GM12878 (cell line): ENCODE results near the gene CHDH. TPM values are rescaled to one million over a fixed set of nuclear protein-coding genes. Genes with fewer than 3 reads are reported as not detected.

ENCODE experiments used
- ATAC-seq: fragments of 200-7000 bp; cut with Tn5 transposase; 3 replicates; pipeline ENCODE4 v1.9.1; 2020; ENCODE audit warnings: mild to moderate bottlenecking, moderate library complexity
- BruUV-seq: library from RNA; stranded (reverse); fragments of 400-500 nt; replicated peaks from 2 replicates; lab custom pipeline; 2021; lab: Mats Ljungman, UMichigan
- CTCF ChIA-PET: fragments of 300-600 bp; sonication (Branson Sonifier 250); formaldehyde crosslinking; extraction: SDS; loops from one replicate; lab custom pipeline; 2021; ENCODE audit warnings: inconsistent platforms; lab: Yijun Ruan, JAX
- POLR2A ChIA-PET: fragments of 350-600 bp; formaldehyde crosslinking; extraction: SDS; loops from one replicate; lab custom pipeline; 2021; ENCODE audit warnings: inconsistent platforms; lab: Charles Lee
- RAD21 ChIA-PET: fragments of 300-600 bp; sonication (Branson Sonifier 250); formaldehyde crosslinking; loops from one replicate; lab custom pipeline; 2023; ENCODE audit warnings: antibody characterized with exemption; ENCODE audit not compliant: unreplicated experiment; lab: Charles Lee
- SMC1A ChIA-PET: fragments of 300-600 bp; sonication (Branson Sonifier 250); formaldehyde crosslinking; loops from one replicate; lab custom pipeline; 2023; ENCODE audit not compliant: unreplicated experiment, uncharacterized antibody; lab: Charles Lee
- DNase-seq: peaks from one replicate; pipeline ENCODE4 v3.0.0-alpha.2; 2011; ENCODE audit warnings: low read depth, low spot score
- FAIRE-seq: peaks from 3 replicates; lab custom pipeline; 2011; peaks lifted over from hg19 to GRCh38; lab: Jason Lieb, UNC
- H2AFZ ChIP-seq: 2 replicates; pipeline ENCODE4 v1.6.0; 2011; ENCODE audit warnings: low read depth, low read length, control low read depth; ENCODE audit not compliant: control insufficient read depth
- H3K27ac ChIP-seq: 2 replicates; pipeline ENCODE4 v1.5.1; 2011; ENCODE audit warnings: control low read depth; ENCODE audit not compliant: control insufficient read depth, insufficient read depth
- H3K27me3 ChIP-seq, 2 experiments: replicated peaks in 1 of 2; 2 replicates each; pipeline versions ENCODE4 v1.6.0 to v1.6.1; 2011; ENCODE audit warnings: low read length in 1 of 2; ENCODE audit not compliant: control insufficient read depth in 2 of 2, insufficient read depth in 2 of 2
- H3K36me3 ChIP-seq, 2 experiments: 2 replicates each; pipeline ENCODE4 v1.5.1; 2011; ENCODE audit warnings: low read length in 1 of 2; ENCODE audit not compliant: control insufficient read depth in 2 of 2, insufficient read depth in 2 of 2
- H3K4me1 ChIP-seq: 2 replicates; pipeline ENCODE4 v1.6.1; 2011; ENCODE audit warnings: mild to moderate bottlenecking, low read length, moderate library complexity, mixed read lengths; ENCODE audit not compliant: control insufficient read depth, insufficient read depth
- H3K4me2 ChIP-seq: 2 replicates; pipeline ENCODE4 v1.6.0; 2011; ENCODE audit warnings: control low read depth; ENCODE audit not compliant: control insufficient read depth, insufficient read depth
- H3K4me3 ChIP-seq: fragments of 200-600 bp; sonication (generic); 2 replicates; pipeline ENCODE4 v1.5.1; 2016
- H3K79me2 ChIP-seq: 2 replicates; pipeline ENCODE4 v1.6.0; 2011; ENCODE audit warnings: low read length; ENCODE audit not compliant: control insufficient read depth, insufficient read depth
- H3K9ac ChIP-seq: 2 replicates; pipeline ENCODE4 v1.8.0; 2011; ENCODE audit warnings: low read length, control low read depth, mixed read lengths; ENCODE audit not compliant: control insufficient read depth, insufficient read depth
- H3K9me3 ChIP-seq: replicated peaks from 3 replicates; pipeline ENCODE4 v1.5.1; 2011; ENCODE audit warnings: mild to moderate bottlenecking, low read length; ENCODE audit not compliant: control insufficient read depth, insufficient read depth
- H4K20me1 ChIP-seq: 2 replicates; pipeline ENCODE4 v1.6.0; 2011; ENCODE audit not compliant: control insufficient read depth, insufficient read depth
- ATF7 ChIP-seq: fragments of 450-650 bp; IDR thresholded peaks from 2 replicates; pipeline ENCODE4 v1.6.1; 2016; ENCODE audit warnings: low read depth, mild to moderate bottlenecking
- FOXK2 ChIP-seq: fragments of 450-650 bp; IDR thresholded peaks from 2 replicates; pipeline ENCODE4 v1.6.1; 2017; ENCODE audit warnings: mild to moderate bottlenecking, moderate library complexity
- FOXM1 ChIP-seq: IDR thresholded peaks from 2 replicates; pipeline ENCODE4 v1.6.1; 2012; ENCODE audit warnings: low read depth, mild to moderate bottlenecking, inconsistent platforms, low read length, moderate library complexity
- HDAC6 ChIP-seq: fragments of 200-600 bp; sonication (generic); IDR thresholded peaks from one replicate; pipeline ENCODE4 v1.8.0; 2017; ENCODE audit warnings: antibody characterized with exemption; ENCODE audit not compliant: unreplicated experiment
- JUNB ChIP-seq: IDR thresholded peaks from 2 replicates; pipeline ENCODE4 v1.6.1; 2016; ENCODE audit warnings: antibody characterized with exemption, mild to moderate bottlenecking
- LARP7 ChIP-seq: fragments of 450-650 bp; IDR thresholded peaks from 2 replicates; pipeline ENCODE4 v1.6.1; 2017; ENCODE audit warnings: mild to moderate bottlenecking
- NFXL1 ChIP-seq: fragments of 450-650 bp; IDR thresholded peaks from 2 replicates; pipeline ENCODE4 v1.6.1; 2017; ENCODE audit warnings: antibody characterized with exemption, mild to moderate bottlenecking, borderline replicate concordance
- PML ChIP-seq: IDR thresholded peaks from 2 replicates; pipeline ENCODE4 v1.6.1; 2012; ENCODE audit warnings: low read length, inconsistent platforms
- SIX5 ChIP-seq: IDR thresholded peaks from 2 replicates; pipeline ENCODE4 v1.6.1; 2011; ENCODE audit warnings: mild to moderate bottlenecking, low read depth, low read length, moderate library complexity; ENCODE audit not compliant: severe bottlenecking
- SUZ12 ChIP-seq: fragments of 200-600 bp; sonication (generic); IDR thresholded peaks from one replicate; pipeline ENCODE4 v1.6.1; 2018; ENCODE audit warnings: antibody characterized with exemption, mild to moderate bottlenecking; ENCODE audit not compliant: unreplicated experiment
- TAF1 ChIP-seq: IDR thresholded peaks from 2 replicates; pipeline ENCODE4 v1.6.1; 2011; ENCODE audit warnings: mild to moderate bottlenecking, low read depth, low read length, borderline replicate concordance
- YY1 ChIP-seq: IDR thresholded peaks from 2 replicates; pipeline ENCODE4 v1.6.1; 2011; ENCODE audit warnings: low read depth, mild to moderate bottlenecking, low read length
- ZNF24 ChIP-seq: fragments of 450-650 bp; IDR thresholded peaks from 2 replicates; pipeline ENCODE4 v1.6.1; 2017; ENCODE audit warnings: antibody characterized with exemption, mild to moderate bottlenecking
- WGBS: methylation state at CpG from one replicate; pipeline ENCODE4 v1.1.6; 2016; ENCODE audit warnings: low lambda C conversion rate; ENCODE audit not compliant: insufficient replicate concordance, insufficient coverage; ENCODE audit errors: missing lambda C conversion rate; 5-methylcytosine and 5-hydroxymethylcytosine counted together
- in situ Hi-C: fragments of 300-500 bp; cut with MboI; formaldehyde crosslinking; loops from 9 replicates; pipeline ENCODE4 v1.14.3; 2018; ENCODE audit warnings: mixed read lengths
- intact Hi-C: fragments of 100-400 bp; cut with micrococcal nuclease; formaldehyde crosslinking; loops from one replicate; pipeline ENCODE4 v1.14.2; 2022; ENCODE audit not compliant: unreplicated experiment
- polyA plus RNA-seq, 11 experiments: library from polyadenylated mRNA; depleted of rRNA in 4 of 11; unstranded in 6 of 11; stranded (reverse) in 5 of 11; fragments of >200 nt; fragmentation: Nextera tagmentation in 4 of 11; fragmentation: Illumina TruSeq in 1 of 11; extraction: Ambion mirVana in 4 of 11; extraction: Trizol in 1 of 11; gene quantifications; 1 replicate in 1 of 11; 2 replicates in 10 of 11; pipeline versions ENCODE4 v1.2.1 to v1.2.3, GENCODE V29; 2011 to 2016; ENCODE audit warnings: inconsistent platforms in 2 of 11, missing spikeins in 2 of 11, low read depth in 1 of 11
- total RNA-seq, 4 experiments: library from RNA; depleted of rRNA in 3 of 4; stranded (reverse); fragments of >200 nt in 3 of 4; fragmentation: Illumina TruSeq in 1 of 4; extraction: Trizol in 1 of 4; gene quantifications; 2 replicates each; pipeline versions ENCODE4 v1.2.1 to v1.2.3, GENCODE V29; 2013 to 2021
- TF ChIP-seq, protein P1 (sequence below): fragments of 450-650 bp; formaldehyde crosslinking; IDR thresholded peaks from 2 replicates; pipeline ENCODE4 v1.4.0; 2020; ENCODE audit warnings: mild to moderate bottlenecking, moderate library complexity
- TF ChIP-seq, protein P2 (sequence below): fragments of 450-650 bp; IDR thresholded peaks from 2 replicates; pipeline ENCODE4 v1.6.1; 2014; ENCODE audit warnings: mild to moderate bottlenecking
- TF ChIP-seq, protein P3 (sequence below): IDR thresholded peaks from 2 replicates; pipeline ENCODE4 v1.6.1; 2011; ENCODE audit warnings: mild to moderate bottlenecking, low read depth, low read length, moderate library complexity; ENCODE audit not compliant: insufficient replicate concordance
- TF ChIP-seq, protein P4 (sequence below): fragments of 450-650 bp; IDR thresholded peaks from 2 replicates; pipeline ENCODE4 v1.6.1; 2017; ENCODE audit warnings: antibody characterized with exemption, mild to moderate bottlenecking, moderate library complexity

Gene CHDH
- total and polyA plus RNA-seq, 10 of the 15 experiments (the other 5 are each of a cell fraction or from before 2014, with no cell fraction given), result 0.95 to 8.3 (median 2.9) TPM

DNA sequence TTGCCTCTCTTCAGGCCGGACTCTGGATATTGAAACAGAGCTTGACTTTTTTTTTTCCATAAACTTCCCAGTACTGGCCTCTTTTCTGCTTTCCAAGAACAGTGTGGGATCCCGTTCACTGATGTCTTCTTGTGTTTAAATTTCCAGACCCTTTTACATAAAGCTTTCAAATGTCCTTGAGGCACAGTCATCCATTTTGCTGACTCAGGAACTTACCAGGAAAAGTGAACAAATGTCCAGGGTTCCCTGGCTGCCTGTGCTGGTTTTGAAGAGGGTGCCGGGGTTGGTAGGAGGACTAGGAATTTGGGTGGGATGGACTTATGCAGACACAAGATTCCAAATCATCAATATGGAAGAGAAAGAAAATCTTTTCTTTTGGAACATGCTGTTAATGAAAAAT is 68.1 kb downstream of the CHDH start:
- RAD21 ChIA-PET, result no interaction called here
- no peak for TF ChIP-seq ATF7
- TF ChIP-seq PML, result no peak
- TF ChIP-seq SUZ12, result no peak
- TF ChIP-seq FOXK2, result no peak
- TF ChIP-seq, protein P1, sequence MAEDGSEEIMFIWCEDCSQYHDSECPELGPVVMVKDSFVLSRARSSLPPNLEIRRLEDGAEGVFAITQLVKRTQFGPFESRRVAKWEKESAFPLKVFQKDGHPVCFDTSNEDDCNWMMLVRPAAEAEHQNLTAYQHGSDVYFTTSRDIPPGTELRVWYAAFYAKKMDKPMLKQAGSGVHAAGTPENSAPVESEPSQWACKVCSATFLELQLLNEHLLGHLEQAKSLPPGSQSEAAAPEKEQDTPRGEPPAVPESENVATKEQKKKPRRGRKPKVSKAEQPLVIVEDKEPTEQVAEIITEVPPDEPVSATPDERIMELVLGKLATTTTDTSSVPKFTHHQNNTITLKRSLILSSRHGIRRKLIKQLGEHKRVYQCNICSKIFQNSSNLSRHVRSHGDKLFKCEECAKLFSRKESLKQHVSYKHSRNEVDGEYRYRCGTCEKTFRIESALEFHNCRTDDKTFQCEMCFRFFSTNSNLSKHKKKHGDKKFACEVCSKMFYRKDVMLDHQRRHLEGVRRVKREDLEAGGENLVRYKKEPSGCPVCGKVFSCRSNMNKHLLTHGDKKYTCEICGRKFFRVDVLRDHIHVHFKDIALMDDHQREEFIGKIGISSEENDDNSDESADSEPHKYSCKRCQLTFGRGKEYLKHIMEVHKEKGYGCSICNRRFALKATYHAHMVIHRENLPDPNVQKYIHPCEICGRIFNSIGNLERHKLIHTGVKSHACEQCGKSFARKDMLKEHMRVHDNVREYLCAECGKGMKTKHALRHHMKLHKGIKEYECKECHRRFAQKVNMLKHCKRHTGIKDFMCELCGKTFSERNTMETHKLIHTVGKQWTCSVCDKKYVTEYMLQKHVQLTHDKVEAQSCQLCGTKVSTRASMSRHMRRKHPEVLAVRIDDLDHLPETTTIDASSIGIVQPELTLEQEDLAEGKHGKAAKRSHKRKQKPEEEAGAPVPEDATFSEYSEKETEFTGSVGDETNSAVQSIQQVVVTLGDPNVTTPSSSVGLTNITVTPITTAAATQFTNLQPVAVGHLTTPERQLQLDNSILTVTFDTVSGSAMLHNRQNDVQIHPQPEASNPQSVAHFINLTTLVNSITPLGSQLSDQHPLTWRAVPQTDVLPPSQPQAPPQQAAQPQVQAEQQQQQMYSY (CRISPR knock-in tag), result no peak
- no peak for TF ChIP-seq NFXL1
- TF ChIP-seq, protein P2, sequence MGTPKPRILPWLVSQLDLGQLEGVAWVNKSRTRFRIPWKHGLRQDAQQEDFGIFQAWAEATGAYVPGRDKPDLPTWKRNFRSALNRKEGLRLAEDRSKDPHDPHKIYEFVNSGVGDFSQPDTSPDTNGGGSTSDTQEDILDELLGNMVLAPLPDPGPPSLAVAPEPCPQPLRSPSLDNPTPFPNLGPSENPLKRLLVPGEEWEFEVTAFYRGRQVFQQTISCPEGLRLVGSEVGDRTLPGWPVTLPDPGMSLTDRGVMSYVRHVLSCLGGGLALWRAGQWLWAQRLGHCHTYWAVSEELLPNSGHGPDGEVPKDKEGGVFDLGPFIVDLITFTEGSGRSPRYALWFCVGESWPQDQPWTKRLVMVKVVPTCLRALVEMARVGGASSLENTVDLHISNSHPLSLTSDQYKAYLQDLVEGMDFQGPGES, result no peak
- no peak for TF ChIP-seq JUNB
- TF ChIP-seq FOXM1, result no peak
- no peak for TF ChIP-seq ZNF24
- TF ChIP-seq HDAC6, result no peak
- TF ChIP-seq YY1, result no peak
- TF ChIP-seq, protein P3, sequence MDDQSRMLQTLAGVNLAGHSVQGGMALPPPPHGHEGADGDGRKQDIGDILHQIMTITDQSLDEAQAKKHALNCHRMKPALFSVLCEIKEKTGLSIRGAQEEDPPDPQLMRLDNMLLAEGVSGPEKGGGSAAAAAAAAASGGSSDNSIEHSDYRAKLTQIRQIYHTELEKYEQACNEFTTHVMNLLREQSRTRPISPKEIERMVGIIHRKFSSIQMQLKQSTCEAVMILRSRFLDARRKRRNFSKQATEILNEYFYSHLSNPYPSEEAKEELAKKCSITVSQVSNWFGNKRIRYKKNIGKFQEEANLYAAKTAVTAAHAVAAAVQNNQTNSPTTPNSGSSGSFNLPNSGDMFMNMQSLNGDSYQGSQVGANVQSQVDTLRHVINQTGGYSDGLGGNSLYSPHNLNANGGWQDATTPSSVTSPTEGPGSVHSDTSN, result no peak
- no peak for TF ChIP-seq SIX5
- TF ChIP-seq LARP7, result no peak
- TF ChIP-seq TAF1, result no peak
- TF ChIP-seq, protein P4, sequence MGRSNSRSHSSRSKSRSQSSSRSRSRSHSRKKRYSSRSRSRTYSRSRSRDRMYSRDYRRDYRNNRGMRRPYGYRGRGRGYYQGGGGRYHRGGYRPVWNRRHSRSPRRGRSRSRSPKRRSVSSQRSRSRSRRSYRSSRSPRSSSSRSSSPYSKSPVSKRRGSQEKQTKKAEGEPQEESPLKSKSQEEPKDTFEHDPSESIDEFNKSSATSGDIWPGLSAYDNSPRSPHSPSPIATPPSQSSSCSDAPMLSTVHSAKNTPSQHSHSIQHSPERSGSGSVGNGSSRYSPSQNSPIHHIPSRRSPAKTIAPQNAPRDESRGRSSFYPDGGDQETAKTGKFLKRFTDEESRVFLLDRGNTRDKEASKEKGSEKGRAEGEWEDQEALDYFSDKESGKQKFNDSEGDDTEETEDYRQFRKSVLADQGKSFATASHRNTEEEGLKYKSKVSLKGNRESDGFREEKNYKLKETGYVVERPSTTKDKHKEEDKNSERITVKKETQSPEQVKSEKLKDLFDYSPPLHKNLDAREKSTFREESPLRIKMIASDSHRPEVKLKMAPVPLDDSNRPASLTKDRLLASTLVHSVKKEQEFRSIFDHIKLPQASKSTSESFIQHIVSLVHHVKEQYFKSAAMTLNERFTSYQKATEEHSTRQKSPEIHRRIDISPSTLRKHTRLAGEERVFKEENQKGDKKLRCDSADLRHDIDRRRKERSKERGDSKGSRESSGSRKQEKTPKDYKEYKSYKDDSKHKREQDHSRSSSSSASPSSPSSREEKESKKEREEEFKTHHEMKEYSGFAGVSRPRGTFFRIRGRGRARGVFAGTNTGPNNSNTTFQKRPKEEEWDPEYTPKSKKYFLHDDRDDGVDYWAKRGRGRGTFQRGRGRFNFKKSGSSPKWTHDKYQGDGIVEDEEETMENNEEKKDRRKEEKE, result no peak
- Histone ChIP-seq H3K27ac (no peak overlapping the region), H3K4me2 (no peak overlapping the region), H3K4me1 (peaks cover 17% of the 10 kb centered on the region), H3K4me3 (no peak overlapping the region), H3K27me3 (no peaks in the 10 kb centered on the region), H3K9me3 (no peaks in the 10 kb centered on the region), H4K20me1 (no peaks in the 10 kb centered on the region), H3K9ac (no peak overlapping the region), H2AFZ (no peak overlapping the region), H3K36me3 (no peaks in the 10 kb centered on the region), H3K79me2 (no peaks in the 10 kb centered on the region)
- ATAC-seq (no peak), DNase-seq (no peak), FAIRE-seq (no peak)
- WGBS, result 63% methylated on average over 3 of the region's 3 CpGs
- intact Hi-C loops, result no loop called here
- POLR2A ChIA-PET, result no interaction called here
- in situ Hi-C loops, result no loop called here
- SMC1A ChIA-PET, result interaction anchor here (0.6 kb wide), 1 partner anchor 65 kb away, joined by 3 read pairs; no protein-coding TSS in a partner anchor
- CTCF ChIA-PET, result no interaction called here
- no TSS peak for BruUV-seq
